IMR-90 (cell line): ENCODE results near the gene PRR16. TPM values are rescaled to one million over a fixed set of nuclear protein-coding genes. Genes with fewer than 3 reads are reported as not detected.

Source experiments
- ATAC-seq: fragments of 200-7000 bp; cut with Tn5 transposase; 2 replicates; pipeline ENCODE4 v1.9.1; 2020; ENCODE audit warnings: low read depth, mild to moderate bottlenecking, moderate library complexity
- BruUV-seq: library from RNA; stranded (reverse); fragments of 400-500 nt; replicated peaks from 2 replicates; lab custom pipeline; 2021; lab: Mats Ljungman, UMichigan
- CTCF ChIA-PET: fragments of 300-600 bp; formaldehyde crosslinking; extraction: SDS; loops from one replicate; lab custom pipeline; 2021; ENCODE audit warnings: antibody characterized with exemption; lab: Yijun Ruan, JAX
- POLR2A ChIA-PET: fragments of 300-600 bp; sonication (Branson Sonifier 250); formaldehyde crosslinking; loops from one replicate; lab custom pipeline; 2022; ENCODE audit warnings: antibody characterized with exemption; ENCODE audit not compliant: unreplicated experiment; lab: Charles Lee
- DNase-seq: peaks from one replicate; pipeline ENCODE4 v3.0.0; 2013
- H2AFZ ChIP-seq: replicated peaks from 2 replicates; pipeline ENCODE3; 2013; ENCODE audit warnings: low read length, mild to moderate bottlenecking; ENCODE audit not compliant: poor library complexity
- H2AK5ac ChIP-seq: 2 replicates; pipeline ENCODE4 v1.6.1; 2013; ENCODE audit warnings: low read depth, low read length, inconsistent platforms
- H2AK9ac ChIP-seq: replicated peaks from 2 replicates; pipeline ENCODE3; 2013; ENCODE audit warnings: mild to moderate bottlenecking, low read depth, low read length, moderate library complexity; ENCODE audit not compliant: poor library complexity
- H2BK120ac ChIP-seq: 2 replicates; pipeline ENCODE4 v1.6.1; 2013; ENCODE audit warnings: low read depth, low read length, inconsistent platforms
- H2BK15ac ChIP-seq: 3 replicates; pipeline ENCODE4 v1.6.1; 2013; ENCODE audit warnings: low read depth, low read length, inconsistent platforms
- H2BK20ac ChIP-seq: 2 replicates; pipeline ENCODE4 v1.6.1; 2013; ENCODE audit warnings: low read depth, mild to moderate bottlenecking, inconsistent platforms, low read length, moderate library complexity
- H2BK5ac ChIP-seq: 2 replicates; pipeline ENCODE4 v1.6.1; 2013; ENCODE audit warnings: mild to moderate bottlenecking, low read depth, low read length, inconsistent platforms; ENCODE audit not compliant: poor library complexity, severe bottlenecking
- H3K14ac ChIP-seq: replicated peaks from 2 replicates; pipeline ENCODE4 v1.6.1; 2013; ENCODE audit warnings: low read depth, low read length, inconsistent platforms
- H3K18ac ChIP-seq: 2 replicates; pipeline ENCODE4 v1.6.1; 2013; ENCODE audit warnings: low read depth, low read length, control low read depth
- H3K23ac ChIP-seq: 2 replicates; pipeline ENCODE4 v1.6.1; 2013; ENCODE audit warnings: low read depth, low read length, inconsistent platforms
- H3K27ac ChIP-seq: 2 replicates; pipeline ENCODE4 v1.5.1; 2013; ENCODE audit warnings: mild to moderate bottlenecking, control low read depth, low read length; ENCODE audit not compliant: insufficient read depth
- H3K27me3 ChIP-seq: 2 replicates; pipeline ENCODE4 v1.6.1; 2013; ENCODE audit warnings: low read length; ENCODE audit not compliant: control insufficient read depth, insufficient read depth
- H3K36me3 ChIP-seq: 2 replicates; pipeline ENCODE4 v1.6.1; 2013; ENCODE audit warnings: low read length, mixed read lengths; ENCODE audit not compliant: control insufficient read depth, insufficient read depth
- H3K4ac ChIP-seq: 2 replicates; pipeline ENCODE4 v1.6.1; 2013; ENCODE audit warnings: low read depth, low read length, inconsistent platforms
- H3K4me1 ChIP-seq: 2 replicates; pipeline ENCODE4 v1.6.1; 2013; ENCODE audit warnings: low read length, mixed read lengths; ENCODE audit not compliant: control insufficient read depth, insufficient read depth
- H3K4me2 ChIP-seq: 2 replicates; pipeline ENCODE4 v1.6.1; 2013; ENCODE audit warnings: low read depth, mild to moderate bottlenecking, control low read depth, low read length, moderate library complexity
- H3K4me3 ChIP-seq: 2 replicates; pipeline ENCODE4 v1.5.1; 2013; ENCODE audit warnings: low read depth, mild to moderate bottlenecking, control low read depth, low read length, moderate library complexity; ENCODE audit not compliant: insufficient read depth
- H3K56ac ChIP-seq: 2 replicates; pipeline ENCODE4 v1.6.1; 2013; ENCODE audit warnings: low read length, inconsistent platforms; ENCODE audit not compliant: insufficient read depth; ENCODE audit errors: extremely low read depth
- H3K79me1 ChIP-seq, 2 experiments: 2 replicates each; pipeline ENCODE4 v1.6.1; 2013; ENCODE audit warnings: low read length in 2 of 2, inconsistent platforms in 1 of 2, low read depth in 1 of 2
- H3K9ac ChIP-seq: 2 replicates; pipeline ENCODE4 v1.6.1; 2013; ENCODE audit warnings: low read depth, low read length, control low read depth
- H3K9me1 ChIP-seq: 2 replicates; pipeline ENCODE4 v1.6.1; 2013; ENCODE audit warnings: low read length, inconsistent platforms; ENCODE audit not compliant: insufficient read depth
- H3K9me3 ChIP-seq: 2 replicates; pipeline ENCODE4 v1.6.1; 2013; ENCODE audit warnings: low read length; ENCODE audit not compliant: control insufficient read depth, insufficient read depth
- H4K20me1 ChIP-seq: 2 replicates; pipeline ENCODE4 v1.6.1; 2013; ENCODE audit warnings: low read length, inconsistent platforms; ENCODE audit not compliant: insufficient read depth
- H4K5ac ChIP-seq: 2 replicates; pipeline ENCODE4 v1.6.1; 2013; ENCODE audit warnings: mild to moderate bottlenecking, low read depth, low read length, control low read depth
- H4K8ac ChIP-seq, 2 experiments: 2 replicates each; pipeline ENCODE4 v1.6.1; 2013; ENCODE audit warnings: low read depth in 2 of 2, low read length in 2 of 2, control low read depth in 1 of 2, inconsistent platforms in 1 of 2
- H4K91ac ChIP-seq: 2 replicates; pipeline ENCODE4 v1.6.1; 2013; ENCODE audit warnings: low read depth, low read length, inconsistent platforms; ENCODE audit not compliant: insufficient read depth
- MXI1 ChIP-seq: IDR thresholded peaks from 2 replicates; pipeline ENCODE4 v1.6.1; 2012; ENCODE audit warnings: low read depth, mild to moderate bottlenecking, low read length, moderate library complexity, borderline replicate concordance
- POLR2A ChIP-seq: IDR thresholded peaks from 2 replicates; pipeline ENCODE4 v1.6.1; 2012; ENCODE audit warnings: mild to moderate bottlenecking, low read depth, low read length
- RAD21 ChIP-seq: IDR thresholded peaks from 2 replicates; pipeline ENCODE4 v1.6.1; 2012; ENCODE audit warnings: low read length, improper control_type of control experiment
- WGBS, 2 experiments: methylation state at CpG; one replicate each; pipeline versions ENCODE4 v1.1.5 to v1.1.7; 2013; ENCODE audit warnings: missing lambda C conversion rate in 2 of 2; ENCODE audit not compliant: insufficient read length in 1 of 2; ENCODE audit errors: extremely low coverage in 2 of 2; 5-methylcytosine and 5-hydroxymethylcytosine counted together
- dilution Hi-C: fragments of 300-500 bp; cut with HindIII; formaldehyde crosslinking; loops from one replicate; pipeline ENCODE4 v1.14.3; 2018; ENCODE audit warnings: low sequenced_read_pairs; ENCODE audit not compliant: unreplicated experiment
- in situ Hi-C: fragments of 300-500 bp; cut with MboI; formaldehyde crosslinking; loops from 3 replicates; pipeline ENCODE4 v1.14.3; 2019; ENCODE audit warnings: low sequenced_read_pairs, inconsistent platforms, mixed read lengths
- intact Hi-C: fragments of 100-400 bp; cut with micrococcal nuclease; formaldehyde crosslinking; loops from 2 replicates; pipeline ENCODE4 v1.10.0; 2022
- polyA plus RNA-seq, 3 experiments: library from polyadenylated mRNA; depleted of rRNA; stranded (reverse); fragments of >200 nt; gene quantifications; 2 replicates each; pipeline ENCODE4 v1.2.3, GENCODE V29; 2012; ENCODE audit warnings: low replicate concordance in 1 of 3
- total RNA-seq: library from RNA; depleted of rRNA; stranded (reverse); fragments of >200 nt; gene quantifications from 2 replicates; pipeline ENCODE4 v1.2.3, GENCODE V29; 2012

The PRR16 gene
- total and polyA plus RNA-seq, 2 of the 4 experiments (the other 2 are of a cell fraction) = 9.9 to 45.2 TPM

GRCh38 chr5:120464627-120465435 lies 731 bp downstream of the PRR16 start:
- Histone ChIP-seq H3K9me1 (no peaks in the 10 kb centered on the region), H2BK15ac (peak overlapping the region; percentile 87; the same call in 2 of the 3 replicates), H4K91ac (peak overlapping the region; percentile 94), H3K27ac (peak overlapping the region; percentile 81), H3K36me3 (no peaks in the 10 kb centered on the region), H3K4me1 (no peaks in the 10 kb centered on the region), H4K8ac (peak overlapping the region; percentile 73 to 99; a peak in 2 of 4 replicates), H2AK9ac (peak overlapping the region; percentile 96), H3K18ac (peak overlapping the region; percentile 81), H3K14ac (peak overlapping the region; percentile 98), H3K4me3 (peak overlapping the region; percentile 94), H2AFZ (peak overlapping the region; percentile 94), H4K5ac (peak overlapping the region; percentile 61), H2AK5ac (peak overlapping the region; percentile 90), H3K4me2 (peak overlapping the region; percentile 96), H2BK20ac (peak overlapping the region; percentile 67), H2BK5ac (peak overlapping the region; percentile 75), H3K27me3 (no peaks in the 10 kb centered on the region), H3K23ac (peak overlapping the region; percentile 96), H3K9ac (peak overlapping the region; percentile 88), H3K4ac (peak overlapping the region; percentile 96), H2BK120ac (peak overlapping the region; percentile 93), H3K9me3 (no peaks in the 10 kb centered on the region), H3K56ac (peak overlapping the region; percentile 75), H3K79me1 (peaks cover 10 to 34% of the 10 kb centered on the region in 2 experiments; a peak in 3 of 4 replicates), H4K20me1 (no peaks in the 10 kb centered on the region; the same call in 1 of the 2 replicates)
- TF ChIP-seq MXI1 (peak; percentile 69; the same call in 1 of the 2 replicates), RAD21 (no peak; the same call in 1 of the 2 replicates), POLR2A (0 out of 2 replicates have a peak, but pooled peaks have one; percentile 6)
- intact Hi-C loops (loop anchor here (1.0 to 10.0 kb wide), 7 partner anchors 150 to 1482 kb away; no protein-coding TSS in a partner anchor), dilution Hi-C loops (no loop called here), in situ Hi-C loops (loop anchor here (10.0 to 25.0 kb wide), 2 partner anchors 340 to 1497 kb away; partner anchors contain the start of gene SRFBP1)
- POLR2A ChIA-PET = interaction anchor here (0.7 kb wide), 1 partner anchor 35 kb away, joined by 3 read pairs; no protein-coding TSS in a partner anchor
- no TSS peak for BruUV-seq
- CTCF ChIA-PET = interaction anchor here (1.0 kb wide), 1 partner anchor 17 kb away, joined by 3 read pairs; no protein-coding TSS in a partner anchor
- peak; percentile 52 for ATAC-seq
- no CpG with 5 or more reads among the region's 33 CpGs for WGBS, 2 experiments
- peak; percentile 64 for DNase-seq
